Effector memory CD8-positive, alpha-beta T cell (primary cell): ENCODE measurements around the gene IRX4.
A peak's percentile ranks its signal among the peaks of the same experiment; 100 is the strongest.

Source experiments
- ATAC-seq: fragments of 150-1000 bp; cut with Tn5 transposase; replicated peaks from 2 replicates; pipeline ENCODE4 v1.10.0; 2021; ENCODE audit warnings: mild to moderate bottlenecking, moderate library complexity
- DNase-seq, 3 experiments: peaks; one replicate each; pipeline ENCODE4 v3.0.0; 2021
- H3K27ac Mint-ChIP-seq, 2 donors: one replicate each; pipeline ENCODE4 v1.8.0; 2022; ENCODE audit warnings: mild to moderate bottlenecking in 2 of 2, mixed read lengths in 2 of 2, moderate library complexity in 2 of 2
- H3K27me3 Mint-ChIP-seq, 2 donors: one replicate each; pipeline ENCODE4 v1.8.0; 2022; ENCODE audit warnings: mixed read lengths in 2 of 2
- H3K36me3 Mint-ChIP-seq: one replicate; pipeline ENCODE4 v1.8.0; 2022; ENCODE audit warnings: mild to moderate bottlenecking, moderate library complexity, mixed read lengths; ENCODE audit not compliant: insufficient read depth
- H3K4me1 Mint-ChIP-seq, 2 donors: one replicate each; pipeline ENCODE4 v1.8.0; 2022; ENCODE audit warnings: low read depth in 2 of 2, mixed read lengths in 2 of 2
- H3K4me3 Mint-ChIP-seq, 2 donors: one replicate each; pipeline ENCODE4 v1.8.0; 2022; ENCODE audit warnings: mild to moderate bottlenecking in 2 of 2, mixed read lengths in 2 of 2, moderate library complexity in 2 of 2
- H3K9me3 Mint-ChIP-seq, 2 donors: one replicate each; pipeline ENCODE4 v1.8.0; 2022; ENCODE audit warnings: mixed read lengths in 2 of 2

Gene IRX4

DNA sequence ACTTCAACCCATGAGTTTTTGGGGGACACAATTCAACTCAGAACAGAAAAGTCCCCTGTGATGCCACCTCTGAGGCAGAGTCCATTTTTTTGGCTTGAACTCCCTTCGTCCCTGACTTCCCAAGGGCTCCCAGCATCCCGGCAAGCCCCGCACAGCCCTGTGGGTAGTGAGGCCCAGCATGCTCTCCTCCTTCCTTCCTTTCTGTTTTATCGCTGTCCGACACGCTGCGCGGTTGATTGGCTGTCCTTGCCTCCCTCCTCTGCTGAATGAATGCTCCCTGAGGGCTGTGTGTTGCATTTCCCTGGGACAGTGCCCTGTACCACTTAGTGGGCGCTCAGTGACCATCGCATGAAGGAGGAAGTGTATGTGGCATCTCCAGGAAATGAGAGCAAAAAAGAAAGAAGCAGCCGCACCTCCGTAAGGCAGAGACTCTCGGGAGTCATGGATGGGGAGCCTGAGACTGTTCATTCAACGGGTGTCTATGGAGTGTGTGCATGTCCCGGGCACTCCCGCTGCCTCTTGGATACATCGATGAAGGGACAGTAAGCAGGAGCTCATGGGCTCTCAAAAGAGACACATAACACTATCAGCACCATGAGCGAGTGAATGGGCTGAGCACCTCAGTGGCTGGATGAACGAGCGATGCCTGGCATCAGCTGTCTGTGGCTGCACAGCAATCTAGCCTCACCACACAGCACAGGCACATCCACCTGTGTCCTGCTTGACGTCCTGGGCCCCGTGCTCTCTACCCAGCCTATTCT, 10.1 kb upstream of the IRX4 start:
- no peak for ATAC-seq
- no peak overlapping the region for H3K27ac Mint-ChIP-seq

DNA sequence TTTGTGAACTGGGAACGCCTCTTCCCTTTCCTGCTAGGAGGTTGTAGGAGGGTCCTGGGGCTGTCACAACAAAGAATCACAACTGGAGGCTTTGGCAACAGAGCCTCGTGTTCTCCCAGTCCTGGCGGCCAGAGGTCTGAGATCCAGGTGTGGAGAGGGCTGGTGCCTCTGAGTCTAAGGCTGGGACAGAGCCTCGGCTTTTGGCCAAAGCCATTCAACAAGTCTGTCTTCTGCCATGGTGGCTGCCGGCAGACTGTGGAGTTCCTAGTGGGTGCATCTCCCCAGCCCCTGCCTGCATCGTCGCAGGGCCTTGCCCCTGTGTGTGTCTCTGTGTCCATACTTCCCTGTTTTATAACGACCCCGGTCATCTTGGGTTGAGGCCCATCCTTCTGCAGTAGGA, 9.5 kb upstream of the IRX4 start:
- Mint-ChIP-seq H3K27ac (no peak overlapping the region), H3K36me3 (peaks cover 3% of the 10 kb centered on the region), H3K4me1 (peaks cover 0 to 2% of the 10 kb centered on the region in 2 donors), H3K4me3 (no peak overlapping the region), H3K9me3 (no peaks in the 10 kb centered on the region), H3K27me3 (peaks cover 43 to 83% of the 10 kb centered on the region in 2 donors)
- ATAC-seq (no peak), DNase-seq (no peak)

More for the DNA sequence above, 10.1 kb upstream of the IRX4 start:
- no peaks in the 10 kb centered on the region for H3K9me3 Mint-ChIP-seq
- peaks cover 43 to 89% of the 10 kb centered on the region in 2 donors for H3K27me3 Mint-ChIP-seq
- peaks cover 3% of the 10 kb centered on the region for H3K36me3 Mint-ChIP-seq
- DNase-seq: no peak
- H3K4me1 Mint-ChIP-seq: peaks cover 0 to 2% of the 10 kb centered on the region in 2 donors
- H3K4me3 Mint-ChIP-seq: no peak overlapping the region

GRCh38 chr5:1891391-1891790, 8.7 kb upstream of the IRX4 start:
- no peak for DNase-seq
- ATAC-seq: no peak
- Mint-ChIP-seq H3K36me3 (peaks cover 3% of the 10 kb centered on the region), H3K9me3 (no peaks in the 10 kb centered on the region), H3K27me3 (peaks cover 35 to 75% of the 10 kb centered on the region in 2 donors), H3K27ac (no peak overlapping the region), H3K4me3 (no peak overlapping the region), H3K4me1 (no peaks in the 10 kb centered on the region)

- H3K27me3 Mint-ChIP-seq: peaks cover 41 to 74% of the 10 kb centered on the region in 2 donors
- no peak overlapping the region for H3K4me3 Mint-ChIP-seq
- peaks cover 3% of the 10 kb centered on the region for H3K36me3 Mint-ChIP-seq
- H3K27ac Mint-ChIP-seq: no peak overlapping the region
- H3K9me3 Mint-ChIP-seq: no peaks in the 10 kb centered on the region
- no peak for DNase-seq
- no peaks in the 10 kb centered on the region for H3K4me1 Mint-ChIP-seq
- no peak for ATAC-seq
Observed at GRCh38 chr5:1890296-1890695, 7.6 kb upstream of the IRX4 start.

GRCh38 chr5:1889321-1890065, 6.8 kb upstream of the IRX4 start:
- ATAC-seq (no peak), DNase-seq (no peak)
- Mint-ChIP-seq H3K4me1 (no peaks in the 10 kb centered on the region), H3K9me3 (no peaks in the 10 kb centered on the region), H3K27ac (no peak overlapping the region), H3K4me3 (no peak overlapping the region), H3K27me3 (peaks cover 45 to 79% of the 10 kb centered on the region in 2 donors), H3K36me3 (peaks cover 3% of the 10 kb centered on the region)

DNA sequence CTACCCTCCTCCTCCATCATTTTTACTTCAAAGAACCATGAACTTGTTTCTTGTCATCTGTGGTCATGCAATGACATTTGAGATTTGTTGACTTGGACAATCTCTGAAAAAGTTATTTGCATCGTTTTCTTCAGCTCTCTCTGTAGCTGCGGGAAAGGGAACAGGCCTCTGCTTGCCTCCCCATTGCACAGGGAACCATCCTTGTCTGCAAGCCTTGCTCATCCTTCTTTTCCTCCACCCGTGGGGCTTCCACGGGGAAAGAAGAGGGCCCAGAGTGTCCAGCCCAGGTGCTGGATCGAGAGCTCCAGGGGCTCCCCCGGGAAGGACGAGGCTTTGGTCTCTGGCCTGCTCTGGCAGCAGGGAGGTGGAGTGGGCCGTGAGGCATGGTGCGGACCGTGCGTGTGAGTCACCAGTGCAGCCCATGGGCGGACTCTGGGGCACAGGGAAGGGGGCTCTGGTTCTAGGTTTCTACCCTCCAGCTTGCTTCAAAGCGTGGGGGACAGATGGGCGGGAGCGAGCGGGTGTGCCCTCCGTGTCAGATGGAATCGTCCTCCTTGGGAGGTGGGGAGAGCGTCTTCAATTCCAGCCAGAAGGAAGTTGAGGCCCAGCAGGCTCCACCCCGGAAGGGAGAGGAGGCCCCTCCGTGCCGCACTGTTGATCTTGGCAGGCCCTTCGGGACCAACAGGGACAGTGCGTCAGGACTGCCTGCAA, 6.0 kb upstream of the IRX4 start:
- Mint-ChIP-seq H3K4me1 (peaks cover 3 to 4% of the 10 kb centered on the region in 2 donors), H3K27ac (no peak overlapping the region), H3K36me3 (peaks cover 3% of the 10 kb centered on the region), H3K27me3 (peaks cover 43 to 80% of the 10 kb centered on the region in 2 donors), H3K9me3 (no peaks in the 10 kb centered on the region), H3K4me3 (no peak overlapping the region)
- DNase-seq (no peak), ATAC-seq (no peak)

- H3K27me3 Mint-ChIP-seq: peaks cover 37 to 75% of the 10 kb centered on the region in 2 donors
- DNase-seq: no peak
- H3K4me3 Mint-ChIP-seq: no peak overlapping the region
- no peak for ATAC-seq
- H3K36me3 Mint-ChIP-seq: peaks cover 4% of the 10 kb centered on the region
- H3K4me1 Mint-ChIP-seq: peaks cover 3 to 4% of the 10 kb centered on the region in 2 donors
- no peak overlapping the region for H3K27ac Mint-ChIP-seq
- no peaks in the 10 kb centered on the region for H3K9me3 Mint-ChIP-seq
Observed at GRCh38 chr5:1887588-1888360, 5.0 kb upstream of the IRX4 start.

DNA sequence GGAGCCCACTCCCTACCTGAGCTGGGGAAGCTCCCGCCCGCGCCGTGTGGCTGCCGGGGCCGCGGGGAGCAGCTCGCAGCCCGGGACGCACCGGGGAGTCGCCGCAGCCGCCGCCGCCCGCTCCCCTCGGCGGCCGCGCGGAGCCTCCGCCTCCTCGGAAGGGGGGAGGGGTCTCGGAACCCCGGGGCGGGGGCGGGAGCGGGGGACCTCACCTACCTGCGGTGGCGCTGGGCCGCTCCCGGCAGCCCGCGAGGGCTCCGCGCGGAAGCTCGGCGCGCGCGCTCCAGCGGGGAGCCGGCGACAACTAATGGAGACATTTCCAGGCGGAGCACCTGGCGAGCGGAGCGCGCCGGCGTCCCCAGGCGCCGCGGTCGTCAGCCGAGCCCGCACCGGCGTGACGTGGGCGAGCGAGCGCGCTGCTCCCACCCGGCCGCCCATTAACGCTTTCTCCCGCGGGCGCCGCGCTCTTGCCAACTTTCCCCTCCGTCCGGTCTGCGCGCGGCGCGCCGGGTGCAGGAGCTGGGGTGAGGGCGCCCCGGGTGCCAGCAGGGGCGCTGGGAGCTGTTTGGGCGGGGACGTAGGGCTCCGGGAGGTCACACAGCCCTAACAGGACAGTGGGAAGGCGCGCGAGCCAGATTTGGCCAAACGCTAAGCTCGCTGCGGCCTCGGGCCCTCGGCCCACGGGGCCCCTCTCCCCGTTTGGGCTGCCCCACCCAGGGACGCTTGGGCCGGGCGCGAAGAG, 4.3 kb upstream of the IRX4 start:
- DNase-seq: no peak
- H3K36me3 Mint-ChIP-seq: peaks cover 7% of the 10 kb centered on the region
- no peak overlapping the region for H3K27ac Mint-ChIP-seq
- no peaks in the 10 kb centered on the region for H3K9me3 Mint-ChIP-seq
- H3K4me3 Mint-ChIP-seq: no peak overlapping the region
- peaks cover 35 to 74% of the 10 kb centered on the region in 2 donors for H3K27me3 Mint-ChIP-seq
- H3K4me1 Mint-ChIP-seq: peaks cover 3 to 7% of the 10 kb centered on the region in 2 donors
- no peak for ATAC-seq

DNA sequence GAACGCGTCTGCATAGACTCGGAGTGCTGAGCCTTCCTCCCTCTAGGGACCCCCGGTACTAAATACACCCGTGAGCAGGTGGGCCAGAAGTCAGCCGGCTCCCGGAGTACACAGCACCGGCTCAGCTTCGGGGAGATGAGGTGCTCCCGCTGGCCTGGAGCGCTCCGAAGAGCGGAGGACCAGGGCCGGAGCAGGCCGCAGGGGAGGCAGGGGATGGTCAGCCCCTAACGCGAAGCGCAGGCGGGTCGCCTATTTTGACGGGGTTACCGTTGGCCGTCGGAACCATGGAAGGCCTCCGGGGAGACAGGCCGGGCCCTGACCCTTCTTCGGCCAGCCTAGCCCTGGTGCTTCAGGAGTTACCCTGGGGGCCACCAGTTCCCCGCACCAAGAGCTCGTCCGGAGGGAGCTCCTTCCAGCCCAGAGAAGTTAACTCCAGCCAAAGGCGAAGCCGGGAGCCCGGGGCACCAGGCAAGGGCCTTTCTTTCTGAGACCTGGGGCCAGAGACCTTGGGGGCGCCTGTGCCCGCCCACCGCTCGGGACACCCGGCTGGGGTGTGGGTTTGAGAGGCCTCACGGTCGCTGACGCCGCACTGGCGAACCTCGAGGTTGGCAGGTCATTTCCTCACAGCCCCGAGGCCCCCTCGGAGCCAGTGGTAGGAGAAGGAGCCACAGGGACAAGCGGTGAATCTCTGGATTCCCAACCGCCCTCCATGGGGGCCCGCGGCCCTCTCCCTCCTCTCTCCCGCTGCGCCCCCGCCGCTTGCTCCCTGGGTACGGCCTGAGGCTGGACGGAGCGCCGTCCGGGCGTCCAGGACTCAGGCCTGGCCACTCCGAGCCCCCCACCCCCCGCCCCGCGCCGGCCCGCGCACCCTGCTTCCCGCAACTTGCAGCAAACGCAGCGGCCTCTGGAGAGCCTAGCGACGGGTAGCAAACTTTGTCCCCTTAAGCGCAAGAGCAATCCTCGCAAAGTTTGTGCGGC, 3.4 kb upstream of the IRX4 start:
- Mint-ChIP-seq H3K36me3 (peaks cover 7% of the 10 kb centered on the region), H3K27ac (no peak overlapping the region), H3K9me3 (no peaks in the 10 kb centered on the region), H3K27me3 (peaks cover 40 to 75% of the 10 kb centered on the region in 2 donors), H3K4me1 (peaks cover 3 to 7% of the 10 kb centered on the region in 2 donors), H3K4me3 (no peak overlapping the region)
- DNase-seq (no peak), ATAC-seq (no peak)

- Mint-ChIP-seq H3K27me3 (peaks cover 45 to 75% of the 10 kb centered on the region in 2 donors), H3K4me3 (no peak overlapping the region), H3K9me3 (no peaks in the 10 kb centered on the region), H3K4me1 (peaks cover 3 to 9% of the 10 kb centered on the region in 2 donors), H3K27ac (no peak overlapping the region), H3K36me3 (peaks cover 7% of the 10 kb centered on the region)
- ATAC-seq (no peak), DNase-seq (no peak)
Observed at GRCh38 chr5:1885404-1885755, 2.7 kb upstream of the IRX4 start.

- peaks cover 49 to 76% of the 10 kb centered on the region in 2 donors for H3K27me3 Mint-ChIP-seq
- peaks cover 7% of the 10 kb centered on the region for H3K36me3 Mint-ChIP-seq
- H3K4me3 Mint-ChIP-seq: peak overlapping the region in 1 of 2 donors; percentile 47
Observed at GRCh38 chr5:1884678-1885403, 2.1 kb upstream of the IRX4 start.

More at GRCh38 chr5:1884678-1885403, 2.1 kb upstream of the IRX4 start:
- Mint-ChIP-seq H3K9me3 (no peaks in the 10 kb centered on the region), H3K4me1 (peaks cover 3 to 14% of the 10 kb centered on the region in 2 donors), H3K27ac (no peak overlapping the region)
- ATAC-seq (no peak), DNase-seq (no peak)
